DMS53 treated with DMSO at 0.1 percent for 48 hours (cell line): ENCODE data around the gene DUSP2.
A peak's percentile ranks its signal among the peaks of the same experiment; 100 is the strongest.
"Not testable (repeated sequence)": the region's sequence is repeated elsewhere in the genome, so short reads cannot be mapped to it uniquely, and the experiment has no call there.

Source experiments
- DNase-seq: peaks from one replicate; lab custom pipeline; 2025; ENCODE audit not compliant: unreplicated experiment; lab: John Stamatoyannopoulos, UW

The DUSP2 gene

GRCh38 chr2:96147593-96148201, 2.5 kb upstream of the DUSP2 start:
- DNase-seq: no peak

GRCh38 chr2:96146881-96147592, 1.8 kb upstream of the DUSP2 start:
- no peak for DNase-seq

GRCh38 chr2:96146153-96146880, 1.1 kb upstream of the DUSP2 start:
- DNase-seq: no peak

GRCh38 chr2:96145848-96146152, 560 bp upstream of the DUSP2 start:
- no peak for DNase-seq

- peak; percentile 47 for DNase-seq
Measured at GRCh38 chr2:96144481-96145035, 682 bp downstream of the DUSP2 start.

- peak; percentile 63 for DNase-seq
Measured at GRCh38 chr2:96143848-96144480, 1.3 kb downstream of the DUSP2 start.

GRCh38 chr2:96143231-96143847, 1.9 kb downstream of the DUSP2 start:
- no peak for DNase-seq

- DNase-seq: no peak
Measured at GRCh38 chr2:96142217-96143113, 2.8 kb downstream of the DUSP2 start.

GRCh38 chr2:96141624-96141967, 3.6 kb downstream of the DUSP2 start:
- DNase-seq: not testable (repeated sequence)

GRCh38 chr2:96140941-96141623, 4.2 kb downstream of the DUSP2 start:
- DNase-seq: no peak

- no peak for DNase-seq
Measured at GRCh38 chr2:96139181-96139758, 6.0 kb downstream of the DUSP2 start.

- peak; percentile 77 for DNase-seq
Measured at GRCh38 chr2:96138179-96139145, 6.8 kb downstream of the DUSP2 start, which contains the start of gene ASTL. Gene ASTL, minus strand, starts transcription at chr2:96138502. Its CDS starts 66 bp downstream, at chr2:96138436.

- DNase-seq: no peak
Measured at GRCh38 chr2:96137321-96138178, 7.7 kb downstream of the DUSP2 start.

- DNase-seq: no peak
Measured at GRCh38 chr2:96136129-96136720, 9.0 kb downstream of the DUSP2 start.

GRCh38 chr2:96135621-96136020, 9.6 kb downstream of the DUSP2 start:
- no peak for DNase-seq

GRCh38 chr2:96135171-96135570, 10.1 kb downstream of the DUSP2 start:
- DNase-seq: no peak

GRCh38 chr2:96134421-96134820, 10.8 kb downstream of the DUSP2 start:
- no peak for DNase-seq
